ENCODE data around the gene ZNF692.
A peak's percentile ranks its signal among the peaks of the same experiment; 100 is the strongest.

The ZNF692 gene

GRCh38 chr1:248857749-248858095 lies 1.2 kb downstream of the ZNF692 start:
- Mint-ChIP-seq H3K36me3 (peaks cover 2% of the 10 kb centered on the region), H3K27me3 (no peaks in the 10 kb centered on the region), H3K4me3 (peak overlapping the region; percentile 93), H3K9me3 (no peaks in the 10 kb centered on the region), H3K4me1 (peaks cover 41% of the 10 kb centered on the region), H3K27ac (peak overlapping the region; percentile 84)

- H3K4me1 Mint-ChIP-seq: peaks cover 36% of the 10 kb centered on the region
- peaks cover 2% of the 10 kb centered on the region for H3K36me3 Mint-ChIP-seq
- H3K27ac Mint-ChIP-seq: no peak overlapping the region
- no peaks in the 10 kb centered on the region for H3K27me3 Mint-ChIP-seq
- H3K4me3 Mint-ChIP-seq: peak overlapping the region; percentile 93
- no peaks in the 10 kb centered on the region for H3K9me3 Mint-ChIP-seq
Measured at GRCh38 chr1:248857201-248857600, 1.7 kb downstream of the ZNF692 start.

GRCh38 chr1:248856176-248856575 lies 2.7 kb downstream of the ZNF692 start:
- peak overlapping the region; percentile 56 for H3K27ac Mint-ChIP-seq
- H3K36me3 Mint-ChIP-seq: peaks cover 2% of the 10 kb centered on the region
- H3K27me3 Mint-ChIP-seq: no peaks in the 10 kb centered on the region
- no peaks in the 10 kb centered on the region for H3K9me3 Mint-ChIP-seq
- H3K4me3 Mint-ChIP-seq: peak overlapping the region; percentile 93
- peaks cover 27% of the 10 kb centered on the region for H3K4me1 Mint-ChIP-seq

GRCh38 chr1:248855580-248855979 lies 3.3 kb downstream of the ZNF692 start:
- no peaks in the 10 kb centered on the region for H3K9me3 Mint-ChIP-seq
- peaks cover 27% of the 10 kb centered on the region for H3K4me1 Mint-ChIP-seq
- H3K27ac Mint-ChIP-seq: no peak overlapping the region
- H3K27me3 Mint-ChIP-seq: no peaks in the 10 kb centered on the region
- H3K36me3 Mint-ChIP-seq: peaks cover 2% of the 10 kb centered on the region
- H3K4me3 Mint-ChIP-seq: no peak overlapping the region

GRCh38 chr1:248853663-248854375 lies 5.1 kb downstream of the ZNF692 start:
- Mint-ChIP-seq H3K27me3 (no peaks in the 10 kb centered on the region), H3K4me1 (peaks cover 17% of the 10 kb centered on the region), H3K36me3 (peaks cover 4% of the 10 kb centered on the region), H3K4me3 (no peak overlapping the region), H3K27ac (no peak overlapping the region), H3K9me3 (no peaks in the 10 kb centered on the region)

- Mint-ChIP-seq H3K27ac (no peak overlapping the region), H3K4me3 (no peak overlapping the region), H3K36me3 (peaks cover 5% of the 10 kb centered on the region), H3K9me3 (no peaks in the 10 kb centered on the region), H3K4me1 (peaks cover 14% of the 10 kb centered on the region), H3K27me3 (no peaks in the 10 kb centered on the region)
Measured at GRCh38 chr1:248852481-248853405, 6.1 kb downstream of the ZNF692 start.

- Mint-ChIP-seq H3K9me3 (no peaks in the 10 kb centered on the region), H3K36me3 (peaks cover 5% of the 10 kb centered on the region), H3K4me1 (peaks cover 5% of the 10 kb centered on the region), H3K27ac (no peak overlapping the region), H3K27me3 (no peaks in the 10 kb centered on the region), H3K4me3 (no peak overlapping the region)
Measured at GRCh38 chr1:248851390-248851789, 7.5 kb downstream of the ZNF692 start.

- Mint-ChIP-seq H3K4me3 (no peak overlapping the region), H3K27me3 (no peaks in the 10 kb centered on the region), H3K36me3 (peaks cover 5% of the 10 kb centered on the region), H3K4me1 (no peaks in the 10 kb centered on the region), H3K27ac (no peak overlapping the region), H3K9me3 (no peaks in the 10 kb centered on the region)
Measured at GRCh38 chr1:248850536-248851251, 8.2 kb downstream of the ZNF692 start.

- Mint-ChIP-seq H3K4me3 (no peak overlapping the region), H3K27me3 (no peaks in the 10 kb centered on the region), H3K9me3 (no peaks in the 10 kb centered on the region), H3K4me1 (no peaks in the 10 kb centered on the region), H3K36me3 (peaks cover 4% of the 10 kb centered on the region), H3K27ac (peak overlapping the region; percentile 18)
Measured at GRCh38 chr1:248850124-248850523, 8.8 kb downstream of the ZNF692 start.

GRCh38 chr1:248849637-248850036 lies 9.2 kb downstream of the ZNF692 start:
- no peak overlapping the region for H3K27ac Mint-ChIP-seq
- peaks cover 4% of the 10 kb centered on the region for H3K36me3 Mint-ChIP-seq

GRCh38 chr1:248849152-248849551 lies 9.7 kb downstream of the ZNF692 start:
- Mint-ChIP-seq H3K4me1 (no peaks in the 10 kb centered on the region), H3K4me3 (no peak overlapping the region), H3K27ac (no peak overlapping the region), H3K27me3 (no peaks in the 10 kb centered on the region), H3K9me3 (no peaks in the 10 kb centered on the region), H3K36me3 (peaks cover 4% of the 10 kb centered on the region)

More at GRCh38 chr1:248849637-248850036, 9.2 kb downstream of the ZNF692 start:
- H3K4me3 Mint-ChIP-seq: no peak overlapping the region
- H3K9me3 Mint-ChIP-seq: no peaks in the 10 kb centered on the region
- no peaks in the 10 kb centered on the region for H3K27me3 Mint-ChIP-seq
- no peaks in the 10 kb centered on the region for H3K4me1 Mint-ChIP-seq

GRCh38 chr1:248848602-248849001 lies 10.3 kb downstream of the ZNF692 start:
- H3K27ac Mint-ChIP-seq: no peak overlapping the region
- no peaks in the 10 kb centered on the region for H3K27me3 Mint-ChIP-seq
- H3K4me1 Mint-ChIP-seq: no peaks in the 10 kb centered on the region
- H3K36me3 Mint-ChIP-seq: peaks cover 4% of the 10 kb centered on the region
- no peaks in the 10 kb centered on the region for H3K9me3 Mint-ChIP-seq
- no peak overlapping the region for H3K4me3 Mint-ChIP-seq

GRCh38 chr1:248847956-248848561 lies 10.8 kb downstream of the ZNF692 start:
- Mint-ChIP-seq H3K36me3 (peaks cover 4% of the 10 kb centered on the region), H3K4me1 (no peaks in the 10 kb centered on the region)

GRCh38 chr1:248847181-248847955 lies 11.5 kb downstream of the ZNF692 start:
- H3K9me3 Mint-ChIP-seq: no peaks in the 10 kb centered on the region
- H3K36me3 Mint-ChIP-seq: peaks cover 4% of the 10 kb centered on the region
- H3K4me3 Mint-ChIP-seq: no peak overlapping the region
- no peaks in the 10 kb centered on the region for H3K27me3 Mint-ChIP-seq
- H3K27ac Mint-ChIP-seq: no peak overlapping the region
- peaks cover under 1% of the 10 kb centered on the region for H3K4me1 Mint-ChIP-seq

More at GRCh38 chr1:248847956-248848561, 10.8 kb downstream of the ZNF692 start:
- Mint-ChIP-seq H3K4me3 (no peak overlapping the region), H3K27ac (no peak overlapping the region), H3K27me3 (no peaks in the 10 kb centered on the region), H3K9me3 (no peaks in the 10 kb centered on the region)

- Mint-ChIP-seq H3K27me3 (no peaks in the 10 kb centered on the region), H3K36me3 (peaks cover 4% of the 10 kb centered on the region), H3K4me3 (no peak overlapping the region), H3K27ac (no peak overlapping the region), H3K4me1 (peaks cover 28% of the 10 kb centered on the region), H3K9me3 (no peaks in the 10 kb centered on the region)
Measured at GRCh38 chr1:248844526-248844925, 14.4 kb downstream of the ZNF692 start.

All from activated naive CD4-positive, alpha-beta T cell treated with anti-CD3 and anti-CD28 coated beads, Interleukin-2, amount 50 U/mL, for 24 hours (primary cell).